KMS-11 (cell line): ENCODE measurements around the gene BMP6.
A peak's percentile ranks its signal among the peaks of the same experiment; 100 is the strongest.

Experiments used
- H2AFZ ChIP-seq: fragments of 200-600 bp; sonication (generic); 2 replicates; pipeline ENCODE4 v1.6.1; 2016; ENCODE audit warnings: antibody characterized with exemption, mixed run types, low read depth
- H3K27ac ChIP-seq: fragments of 200-600 bp; sonication (generic); 2 replicates; pipeline ENCODE4 v1.6.1; 2016; ENCODE audit warnings: mild to moderate bottlenecking, mixed run types
- H3K27me3 ChIP-seq: fragments of 200-600 bp; sonication (generic); 2 replicates; pipeline ENCODE4 v1.6.1; 2017; ENCODE audit warnings: mild to moderate bottlenecking, low read depth, mixed run types, moderate library complexity; ENCODE audit not compliant: insufficient read depth
- H3K36me3 ChIP-seq: fragments of 200-600 bp; sonication (generic); 2 replicates; pipeline ENCODE4 v1.6.1; 2017; ENCODE audit warnings: mild to moderate bottlenecking, mixed run types; ENCODE audit not compliant: insufficient read depth
- H3K4me1 ChIP-seq: fragments of 200-600 bp; sonication (generic); 2 replicates; pipeline ENCODE4 v1.6.1; 2016; ENCODE audit warnings: mild to moderate bottlenecking, low read depth, mixed run types; ENCODE audit not compliant: poor library complexity, severe bottlenecking
- H3K4me2 ChIP-seq: fragments of 200-600 bp; sonication (generic); 2 replicates; pipeline ENCODE4 v1.7.0; 2016; ENCODE audit warnings: mild to moderate bottlenecking, mixed run types
- H3K4me3 ChIP-seq: fragments of 200-600 bp; sonication (generic); IDR thresholded peaks from 2 replicates; pipeline ENCODE4 v1.6.1; 2017; ENCODE audit warnings: low read depth, low read length, mixed read lengths; ENCODE audit not compliant: insufficient read depth
- H3K79me2 ChIP-seq: fragments of 200-600 bp; sonication (generic); 2 replicates; pipeline ENCODE4 v1.6.1; 2016; ENCODE audit warnings: low read depth, mixed run types; ENCODE audit not compliant: insufficient read depth
- H3K9ac ChIP-seq: fragments of 200-600 bp; sonication (generic); 2 replicates; pipeline ENCODE4 v1.6.1; 2016; ENCODE audit warnings: mild to moderate bottlenecking, mixed run types
- H4K20me1 ChIP-seq: fragments of 200-600 bp; sonication (generic); 2 replicates; pipeline ENCODE4 v1.6.1; 2016; ENCODE audit warnings: mild to moderate bottlenecking, mixed run types; ENCODE audit not compliant: insufficient read depth
- TF ChIP-seq, protein P1 (sequence below): fragments of 200-600 bp; sonication (generic); conservative IDR thresholded peaks from 2 replicates; pipeline ENCODE4 v1.6.1; 2017; ENCODE audit warnings: low read depth, mild to moderate bottlenecking, antibody characterized with exemption, low read length, moderate library complexity, mixed read lengths

BMP6 gene

GRCh38 chr6:7723554-7723953 is 2.3 kb upstream of the BMP6 start:
- Histone ChIP-seq H3K27me3 (peaks cover 11% of the 10 kb centered on the region; the same call in 1 of the 2 replicates), H3K36me3 (no peaks in the 10 kb centered on the region), H3K79me2 (no peaks in the 10 kb centered on the region; the same call in 1 of the 2 replicates), H2AFZ (no peak overlapping the region), H3K4me3 (no peak overlapping the region), H3K27ac (no peak overlapping the region), H3K9ac (no peak overlapping the region), H3K4me1 (peaks cover 40% of the 10 kb centered on the region), H3K4me2 (peak overlapping the region; percentile 60; the same call in 1 of the 2 replicates), H4K20me1 (no peaks in the 10 kb centered on the region)
- TF ChIP-seq, protein P1, sequence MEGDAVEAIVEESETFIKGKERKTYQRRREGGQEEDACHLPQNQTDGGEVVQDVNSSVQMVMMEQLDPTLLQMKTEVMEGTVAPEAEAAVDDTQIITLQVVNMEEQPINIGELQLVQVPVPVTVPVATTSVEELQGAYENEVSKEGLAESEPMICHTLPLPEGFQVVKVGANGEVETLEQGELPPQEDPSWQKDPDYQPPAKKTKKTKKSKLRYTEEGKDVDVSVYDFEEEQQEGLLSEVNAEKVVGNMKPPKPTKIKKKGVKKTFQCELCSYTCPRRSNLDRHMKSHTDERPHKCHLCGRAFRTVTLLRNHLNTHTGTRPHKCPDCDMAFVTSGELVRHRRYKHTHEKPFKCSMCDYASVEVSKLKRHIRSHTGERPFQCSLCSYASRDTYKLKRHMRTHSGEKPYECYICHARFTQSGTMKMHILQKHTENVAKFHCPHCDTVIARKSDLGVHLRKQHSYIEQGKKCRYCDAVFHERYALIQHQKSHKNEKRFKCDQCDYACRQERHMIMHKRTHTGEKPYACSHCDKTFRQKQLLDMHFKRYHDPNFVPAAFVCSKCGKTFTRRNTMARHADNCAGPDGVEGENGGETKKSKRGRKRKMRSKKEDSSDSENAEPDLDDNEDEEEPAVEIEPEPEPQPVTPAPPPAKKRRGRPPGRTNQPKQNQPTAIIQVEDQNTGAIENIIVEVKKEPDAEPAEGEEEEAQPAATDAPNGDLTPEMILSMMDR, result no peak

GRCh38 chr6:7725412-7725811 is 487 bp upstream of the BMP6 start:
- Histone ChIP-seq H3K4me1 (peaks cover 57% of the 10 kb centered on the region), H2AFZ (peak overlapping the region; percentile 56)

GRCh38 chr6:7726416-7727085 is 652 bp downstream of the BMP6 start:
- TF ChIP-seq, protein P1, result no peak
- H3K27ac ChIP-seq, result no peak overlapping the region
- no peaks in the 10 kb centered on the region for H3K36me3 ChIP-seq
- H3K27me3 ChIP-seq, result peaks cover 11% of the 10 kb centered on the region; the same call in 1 of the 2 replicates
- H2AFZ ChIP-seq, result peak overlapping the region; percentile 56
- no peak overlapping the region for H3K4me3 ChIP-seq
- no peak overlapping the region; the same call in 1 of the 2 replicates for H3K9ac ChIP-seq
- peaks cover 63% of the 10 kb centered on the region for H3K4me1 ChIP-seq
- peak overlapping the region; percentile 91; the same call in 1 of the 2 replicates for H3K4me2 ChIP-seq
- no peaks in the 10 kb centered on the region for H4K20me1 ChIP-seq
- H3K79me2 ChIP-seq, result peaks cover 17% of the 10 kb centered on the region; the same call in 1 of the 2 replicates

More at GRCh38 chr6:7725412-7725811, 487 bp upstream of the BMP6 start:
- no peak overlapping the region for H3K27ac ChIP-seq
- H3K9ac ChIP-seq, result no peak overlapping the region
- peaks cover 11% of the 10 kb centered on the region; the same call in 1 of the 2 replicates for H3K27me3 ChIP-seq
- TF ChIP-seq, protein P1, result no peak
- H4K20me1 ChIP-seq, result no peaks in the 10 kb centered on the region
- no peaks in the 10 kb centered on the region for H3K36me3 ChIP-seq
- no peak overlapping the region for H3K4me3 ChIP-seq
- peaks cover 11% of the 10 kb centered on the region; the same call in 1 of the 2 replicates for H3K79me2 ChIP-seq
- peak overlapping the region; percentile 91 for H3K4me2 ChIP-seq

GRCh38 chr6:7727086-7727945 is 1.4 kb downstream of the BMP6 start:
- Histone ChIP-seq H3K4me3 (no peak overlapping the region), H3K79me2 (peaks cover 17% of the 10 kb centered on the region; the same call in 1 of the 2 replicates), H4K20me1 (no peaks in the 10 kb centered on the region), H3K27me3 (peaks cover 11% of the 10 kb centered on the region; the same call in 1 of the 2 replicates), H2AFZ (peak overlapping the region; percentile 43), H3K36me3 (no peaks in the 10 kb centered on the region), H3K27ac (no peak overlapping the region), H3K9ac (peak overlapping the region; percentile 52), H3K4me1 (peaks cover 64% of the 10 kb centered on the region), H3K4me2 (peak overlapping the region; percentile 81)
- TF ChIP-seq, protein P1, result no peak
